Liver (tissue), 3 donors: Measurements from ENCODE around the gene GRK5.

Experiments
- CTCF ChIP-seq: fragments of 150-350 bp; IDR thresholded peaks from 2 replicates; pipeline ENCODE4 v1.5.1; 2017; ENCODE audit warnings: improper control_type of control experiment, low read depth, low read length; ENCODE audit not compliant: missing input control
- EGR1 ChIP-seq, 2 donors: IDR thresholded peaks; 2 replicates each; pipeline ENCODE4 v1.6.1; 2016 to 2018; ENCODE audit warnings: antibody characterized with exemption in 2 of 2, low read depth in 2 of 2
- FOXA1 ChIP-seq: IDR thresholded peaks from 2 replicates; pipeline ENCODE4 v1.6.1; 2016; ENCODE audit warnings: antibody characterized with exemption
- GABPA ChIP-seq, 2 donors: IDR thresholded peaks in 1 of 2; conservative IDR thresholded peaks in 1 of 2; 2 replicates each; pipeline ENCODE4 v1.6.1; 2016; ENCODE audit warnings: antibody characterized with exemption in 2 of 2, mild to moderate bottlenecking in 1 of 2, moderate library complexity in 1 of 2
- JUND ChIP-seq, 2 donors: IDR thresholded peaks; 2 replicates each; pipeline ENCODE4 v1.6.1; 2016; ENCODE audit warnings: antibody characterized with exemption in 2 of 2
- NR2F2 ChIP-seq: IDR thresholded peaks from 2 replicates; pipeline ENCODE4 v1.6.1; 2016; ENCODE audit warnings: antibody characterized with exemption
- RAD21 ChIP-seq, 2 donors: IDR thresholded peaks; 2 replicates each; pipeline ENCODE4 v1.6.1; 2016; ENCODE audit warnings: antibody characterized with exemption in 2 of 2, mild to moderate bottlenecking in 2 of 2
- REST ChIP-seq: IDR thresholded peaks from 2 replicates; pipeline ENCODE4 v1.6.1; 2016; ENCODE audit warnings: antibody characterized with exemption, mild to moderate bottlenecking
- SP1 ChIP-seq: IDR thresholded peaks from 2 replicates; pipeline ENCODE4 v1.6.1; 2018; ENCODE audit warnings: antibody characterized with exemption, mild to moderate bottlenecking
- TAF1 ChIP-seq: conservative IDR thresholded peaks from 2 replicates; pipeline ENCODE4 v1.6.1; 2016; ENCODE audit warnings: antibody characterized with exemption, mild to moderate bottlenecking
- YY1 ChIP-seq: IDR thresholded peaks from 2 replicates; pipeline ENCODE4 v1.6.1; 2016; ENCODE audit warnings: antibody characterized with exemption, mild to moderate bottlenecking
- ZBTB33 ChIP-seq: IDR thresholded peaks from 2 replicates; pipeline ENCODE4 v1.6.1; 2016; ENCODE audit warnings: antibody characterized with exemption
- TF ChIP-seq, protein P1 (sequence below): IDR thresholded peaks from 2 replicates; pipeline ENCODE4 v1.6.1; 2016; ENCODE audit warnings: antibody characterized with exemption
- TF ChIP-seq, protein P2 (sequence below): IDR thresholded peaks from 2 replicates; pipeline ENCODE4 v1.6.1; 2016; ENCODE audit warnings: antibody characterized with exemption
- donor health status: healthy.
- donor health status: healthy.

DNA sequence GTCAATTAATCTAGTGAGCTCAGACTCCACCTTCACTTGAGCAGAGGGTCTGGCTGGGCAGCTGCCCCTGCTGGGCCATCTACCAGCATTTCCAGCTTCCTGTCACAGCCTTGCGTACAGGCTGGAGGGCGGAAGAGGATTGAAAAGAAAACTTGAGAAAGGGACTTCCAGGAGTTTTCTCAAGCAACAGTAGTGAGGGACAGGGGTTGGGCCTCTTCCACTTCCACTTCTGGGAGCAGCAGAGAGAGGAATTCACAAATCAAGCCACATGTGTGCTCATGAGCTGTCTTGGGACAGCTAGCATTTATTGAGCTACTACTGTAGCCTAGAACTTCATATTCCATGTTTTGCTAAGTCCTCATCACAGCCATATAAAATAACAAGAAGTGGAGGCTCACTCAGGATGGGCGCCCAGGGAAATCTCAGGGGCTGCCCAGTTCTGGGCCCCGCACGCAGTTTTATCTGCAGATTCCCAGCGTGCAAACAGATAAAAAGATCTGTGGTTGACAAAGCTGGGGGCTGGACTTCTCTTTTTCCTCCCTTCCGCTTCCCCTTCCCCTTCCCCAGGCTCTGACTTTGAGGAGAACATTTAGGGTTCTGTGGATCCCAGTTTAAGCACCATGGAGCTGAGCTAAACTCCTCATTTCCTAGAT is 199.4 kb downstream of the GRK5 start:
- TF ChIP-seq FOXA1: no peak
- no peak for TF ChIP-seq GABPA (IDR thresholded peaks at IDR 0.05 in 1 of 2, conservative IDR thresholded peaks at IDR 0.05 in 1 of 2)
- TF ChIP-seq REST: no peak
- no peak for TF ChIP-seq CTCF
- TF ChIP-seq, protein P1, sequence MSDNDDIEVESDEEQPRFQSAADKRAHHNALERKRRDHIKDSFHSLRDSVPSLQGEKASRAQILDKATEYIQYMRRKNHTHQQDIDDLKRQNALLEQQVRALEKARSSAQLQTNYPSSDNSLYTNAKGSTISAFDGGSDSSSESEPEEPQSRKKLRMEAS: no peak
- TF ChIP-seq, protein P2, sequence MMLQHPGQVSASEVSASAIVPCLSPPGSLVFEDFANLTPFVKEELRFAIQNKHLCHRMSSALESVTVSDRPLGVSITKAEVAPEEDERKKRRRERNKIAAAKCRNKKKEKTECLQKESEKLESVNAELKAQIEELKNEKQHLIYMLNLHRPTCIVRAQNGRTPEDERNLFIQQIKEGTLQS: no peak
- no peak for TF ChIP-seq TAF1
- TF ChIP-seq JUND (IDR thresholded peaks at IDR 0.05): no peak
- TF ChIP-seq YY1: no peak
- no peak for TF ChIP-seq NR2F2
- TF ChIP-seq SP1: no peak
- TF ChIP-seq EGR1 (IDR thresholded peaks at IDR 0.05; ENCODE audit: low read depth in 2 of 2): no peak
- TF ChIP-seq ZBTB33: no peak
- TF ChIP-seq RAD21 (IDR thresholded peaks at IDR 0.05): no peak
